Kidney (tissue), 14 donors: ENCODE measurements around the gene SGF29. TPM values are rescaled to one million over a fixed set of nuclear protein-coding genes. Genes with fewer than 3 reads are reported as not detected.
"Not testable (repeated sequence)": the region's sequence is repeated elsewhere in the genome, so short reads cannot be mapped to it uniquely, and the experiment has no call there.

Experiments
- DNase-seq, 5 donors: peaks; one replicate each; pipeline ENCODE4 v3.0.0-alpha.2; 2013 to 2020
- FAIRE-seq: peaks from 2 replicates; lab custom pipeline; 2012; peaks lifted over from hg19 to GRCh38; lab: Jason Lieb, UNC
- H3K27ac ChIP-seq, 2 donors: one replicate each; pipeline ENCODE4 v1.7.0; 2013; ENCODE audit warnings: low read depth in 2 of 2, low read length in 2 of 2, inconsistent platforms in 1 of 2
- H3K27me3 ChIP-seq: one replicate; pipeline ENCODE4 v1.7.1; 2013; ENCODE audit warnings: low read length, inconsistent platforms; ENCODE audit not compliant: control insufficient read depth, insufficient read depth
- H3K36me3 ChIP-seq, 3 donors: one replicate each; pipeline versions ENCODE4 v1.7.0 to v1.7.1; 2013; ENCODE audit warnings: low read length in 3 of 3, control low read depth in 1 of 3, inconsistent platforms in 1 of 3; ENCODE audit not compliant: insufficient read depth in 3 of 3, control insufficient read depth in 2 of 3
- H3K4me1 ChIP-seq, 3 donors: one replicate each; pipeline versions ENCODE4 v1.7.0 to v1.7.1; 2013; ENCODE audit warnings: low read length in 3 of 3, inconsistent platforms in 1 of 3, low read depth in 1 of 3; ENCODE audit not compliant: control insufficient read depth in 2 of 3, insufficient read depth in 2 of 3
- H3K4me3 ChIP-seq, 3 donors: one replicate each; pipeline versions ENCODE4 v1.7.0 to v1.8.1; 2013; ENCODE audit warnings: low read length in 3 of 3, control low read depth in 1 of 3, inconsistent platforms in 1 of 3
- H3K9ac ChIP-seq, 3 donors: one replicate each; pipeline versions ENCODE4 v1.7.0 to v1.7.1; 2013; ENCODE audit warnings: low read length in 3 of 3, control low read depth in 1 of 3, inconsistent platforms in 1 of 3
- H3K9me3 ChIP-seq, 3 donors: one replicate each; pipeline versions ENCODE4 v1.7.0 to v1.7.1; 2013; ENCODE audit warnings: low read length in 3 of 3, control low read depth in 1 of 3, inconsistent platforms in 1 of 3; ENCODE audit not compliant: control insufficient read depth in 2 of 3, insufficient read depth in 1 of 3
- CTCF ChIP-seq: IDR thresholded peaks from 3 replicates; pipeline ENCODE4 v1.5.1; 2012; ENCODE audit warnings: mild to moderate bottlenecking, moderate library complexity, borderline replicate concordance; ENCODE audit not compliant: insufficient read depth; ENCODE audit errors: extremely low read depth
- intact Hi-C: fragments of 100-400 bp; cut with DNase I; formaldehyde crosslinking; loops from one replicate; pipeline ENCODE4 v1.11.1; 2022
- polyA plus RNA-seq: library from polyadenylated mRNA; stranded (reverse); fragments of 350-450 nt; fragmentation: Illumina TruSeq; extraction: RNeasy Lipid Tissue Mini Kit (QIAGEN cat#74804); gene quantifications from one replicate; pipeline ENCODE4 v1.2.3, GENCODE V29; 2014; ENCODE audit warnings: low read depth, low replicate concordance; ENCODE audit not compliant: insufficient read depth
- total RNA-seq: library from RNA; stranded (reverse); fragmentation: NEBNext Ultra II Directional; extraction: Animal tissue kit (Norgen Biotek cat#: 25700); gene quantifications from one replicate; pipeline ENCODE4 v1.2.1, GENCODE V29; 2021
- donor health status: control.
- donor health status: control.
- donor health status: control.
- donor health status: control.
- donor health status: control.
- donor health status: DM: yes; HTN: yes; CAD: no.
- donor health status: Normal renal cell carcinoma (clear cell type).

SGF29 gene
- total and polyA plus RNA-seq, 2 donors from 2014 or later: 20.6 to 28.5 TPM

DNA sequence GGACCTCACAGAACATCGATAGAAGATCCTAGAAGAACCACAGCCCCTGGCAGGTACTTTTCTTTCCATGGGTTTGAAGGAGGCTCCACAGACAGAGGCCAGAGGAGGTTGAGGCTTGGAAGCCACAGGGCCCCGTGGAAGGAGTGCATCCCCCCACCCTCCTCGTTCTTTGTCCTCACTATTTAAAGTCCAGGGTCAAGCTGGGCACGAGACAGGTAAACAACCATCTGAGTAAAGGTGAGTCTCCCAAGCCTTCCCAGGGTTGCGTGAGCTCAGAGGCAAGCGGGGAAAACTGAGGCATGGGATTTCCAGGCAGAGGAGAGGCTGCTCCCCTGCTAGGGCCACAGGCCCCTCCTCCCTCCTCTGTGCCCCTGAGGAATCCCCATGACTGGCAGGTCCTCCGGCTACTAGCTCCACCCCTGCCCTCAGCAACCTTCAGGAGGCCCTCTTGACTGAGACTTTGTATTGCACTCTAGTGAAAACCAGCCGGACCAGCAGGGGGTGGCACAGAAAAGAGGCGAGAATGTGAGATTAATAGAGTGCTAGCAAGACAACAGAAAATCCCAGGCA is 44.1 kb downstream of the SGF29 start:
- H3K36me3 ChIP-seq: no peaks in the 10 kb centered on the region
- TF ChIP-seq CTCF: no peak
- DNase-seq: peak in 4 of 5 donors; percentile 32 to 61 (median 54)
- no peak overlapping the region for H3K4me3 ChIP-seq
- H3K27ac ChIP-seq: no peak overlapping the region
- FAIRE-seq: no peak
- no peaks in the 10 kb centered on the region for H3K27me3 ChIP-seq
- H3K9ac ChIP-seq: no peak overlapping the region
- H3K9me3 ChIP-seq: no peaks in the 10 kb centered on the region
- intact Hi-C loops: no loop called here
- peaks cover 0 to 8% (median 0%) of the 10 kb centered on the region in 3 donors for H3K4me1 ChIP-seq

GRCh38 chr16:28599377-28600285 is 45.9 kb downstream of the SGF29 start:
- H3K27ac ChIP-seq, H3K4me3 ChIP-seq, H3K9me3 ChIP-seq, FAIRE-seq, H3K9ac ChIP-seq, intact Hi-C loops, H3K36me3 ChIP-seq, H3K4me1 ChIP-seq, DNase-seq, H3K27me3 ChIP-seq: not testable (repeated sequence)

GRCh38 chr16:28600965-28601364 is 47.2 kb downstream of the SGF29 start:
- intact Hi-C loops, H3K4me3 ChIP-seq, H3K9ac ChIP-seq, H3K9me3 ChIP-seq, H3K4me1 ChIP-seq, H3K27ac ChIP-seq, H3K36me3 ChIP-seq, H3K27me3 ChIP-seq, FAIRE-seq: not testable (repeated sequence)
- DNase-seq: peak in 1 of 5 donors; percentile 58

- H3K4me3 ChIP-seq, H3K9ac ChIP-seq, H3K27me3 ChIP-seq, H3K27ac ChIP-seq, H3K4me1 ChIP-seq, H3K36me3 ChIP-seq, intact Hi-C loops, H3K9me3 ChIP-seq, FAIRE-seq: not testable (repeated sequence)
- DNase-seq: peak in 1 of 5 donors; percentile 29
Measured at GRCh38 chr16:28601589-28601988, 47.9 kb downstream of the SGF29 start.

GRCh38 chr16:28602062-28602461 is 48.3 kb downstream of the SGF29 start:
- peak in 1 of 5 donors; percentile 22 for DNase-seq
- H3K9ac ChIP-seq, H3K4me3 ChIP-seq, H3K4me1 ChIP-seq, intact Hi-C loops, FAIRE-seq, H3K27ac ChIP-seq, H3K9me3 ChIP-seq, H3K36me3 ChIP-seq, H3K27me3 ChIP-seq: not testable (repeated sequence)
